ENCODE results near the gene CTDSPL. TPM values are rescaled to one million over a fixed set of nuclear protein-coding genes. Genes with fewer than 3 reads are reported as not detected.
"Not testable (repeated sequence)": the region's sequence is repeated elsewhere in the genome, so short reads cannot be mapped to it uniquely, and the experiment has no call there.

CTDSPL gene
- total and polyA plus RNA-seq, 7 donors: 2.7 to 24.6 (median 6.8) TPM

GRCh38 chr3:37971467-37971866 is 109.8 kb downstream of the CTDSPL start:
- Histone ChIP-seq H3K4me3 (no peak overlapping the region), H3K27ac (no peak overlapping the region), H3K36me3 (ENCODE audit: insufficient read depth in 1 of 2, low read depth in 1 of 2) (peaks cover 0 to 9% of the 10 kb centered on the region in 2 donors), H3K9me3 (no peaks in the 10 kb centered on the region), H3K4me1 (no peaks in the 10 kb centered on the region), H3K27me3 (ENCODE audit: insufficient read depth in 3 of 3, low read length in 2 of 3) (no peaks in the 10 kb centered on the region)
- TF ChIP-seq CTCF (IDR thresholded peaks at IDR 0.05): no peak
- intact Hi-C loops (cut with DNase I): no loop called here
- no peak for ATAC-seq
- DNase-seq: no peak

- ATAC-seq; H3K9me3 ChIP-seq; H3K27ac ChIP-seq; H3K4me3 ChIP-seq; DNase-seq; H3K27me3 ChIP-seq (ENCODE audit: insufficient read depth in 3 of 3, low read length in 2 of 3); H3K4me1 ChIP-seq; intact Hi-C loops (cut with DNase I): not testable (repeated sequence)
- 88 to 95% (median 94%) methylated on average over 8 of the region's 8 CpGs for WGBS, 3 donors
- H3K36me3 ChIP-seq (ENCODE audit: insufficient read depth in 1 of 2, low read depth in 1 of 2): peaks cover 0 to 10% of the 10 kb centered on the region in 2 donors
Observed at GRCh38 chr3:37972056-37972455, 110.4 kb downstream of the CTDSPL start.

- ATAC-seq: no peak
- WGBS, 3 donors: 66 to 69% (median 66%) methylated on average over 12 of the region's 12 CpGs
- intact Hi-C loops (cut with DNase I): no loop called here
Observed at GRCh38 chr3:37973246-37974054, 111.8 kb downstream of the CTDSPL start.

GRCh38 chr3:37974121-37975083 is 112.7 kb downstream of the CTDSPL start:
- H3K4me3 ChIP-seq: no peak overlapping the region
- ATAC-seq (peak; percentile 81 to 92 (median 87)), DNase-seq (peak; percentile 55 to 75)
- no peaks in the 10 kb centered on the region for H3K9me3 ChIP-seq
- no peaks in the 10 kb centered on the region for H3K27me3 ChIP-seq (ENCODE audit: insufficient read depth in 3 of 3, low read length in 2 of 3)
- WGBS, 3 donors: 37 to 49% (median 46%) methylated on average over 9 of the region's 9 CpGs
- peak; percentile 73 for TF ChIP-seq CTCF (IDR thresholded peaks at IDR 0.05)
- no peaks in the 10 kb centered on the region for H3K4me1 ChIP-seq
- intact Hi-C loops (cut with DNase I): no loop called here
- peaks cover 0 to 10% of the 10 kb centered on the region in 2 donors for H3K36me3 ChIP-seq (ENCODE audit: insufficient read depth in 1 of 2, low read depth in 1 of 2)
- no peak overlapping the region for H3K27ac ChIP-seq

More at GRCh38 chr3:37973246-37974054, 111.8 kb downstream of the CTDSPL start:
- Histone ChIP-seq H3K4me3 (no peak overlapping the region), H3K36me3 (ENCODE audit: insufficient read depth in 1 of 2, low read depth in 1 of 2) (peaks cover 0 to 10% of the 10 kb centered on the region in 2 donors), H3K27me3 (ENCODE audit: insufficient read depth in 3 of 3, low read length in 2 of 3) (no peaks in the 10 kb centered on the region), H3K9me3 (no peaks in the 10 kb centered on the region), H3K27ac (no peak overlapping the region), H3K4me1 (no peaks in the 10 kb centered on the region)
- DNase-seq: no peak
- TF ChIP-seq CTCF (IDR thresholded peaks at IDR 0.05): no peak

All from psoas muscle (tissue), 8 donors.